Measurements from ENCODE around the gene FAM171A2. TPM values are rescaled to one million over a fixed set of nuclear protein-coding genes. Genes with fewer than 3 reads are reported as not detected.

Gene FAM171A2
- total and polyA plus RNA-seq, 2 of the 4 experiments (the other 2 are of a cell fraction), result 3.2 to 5.9 TPM

DNA sequence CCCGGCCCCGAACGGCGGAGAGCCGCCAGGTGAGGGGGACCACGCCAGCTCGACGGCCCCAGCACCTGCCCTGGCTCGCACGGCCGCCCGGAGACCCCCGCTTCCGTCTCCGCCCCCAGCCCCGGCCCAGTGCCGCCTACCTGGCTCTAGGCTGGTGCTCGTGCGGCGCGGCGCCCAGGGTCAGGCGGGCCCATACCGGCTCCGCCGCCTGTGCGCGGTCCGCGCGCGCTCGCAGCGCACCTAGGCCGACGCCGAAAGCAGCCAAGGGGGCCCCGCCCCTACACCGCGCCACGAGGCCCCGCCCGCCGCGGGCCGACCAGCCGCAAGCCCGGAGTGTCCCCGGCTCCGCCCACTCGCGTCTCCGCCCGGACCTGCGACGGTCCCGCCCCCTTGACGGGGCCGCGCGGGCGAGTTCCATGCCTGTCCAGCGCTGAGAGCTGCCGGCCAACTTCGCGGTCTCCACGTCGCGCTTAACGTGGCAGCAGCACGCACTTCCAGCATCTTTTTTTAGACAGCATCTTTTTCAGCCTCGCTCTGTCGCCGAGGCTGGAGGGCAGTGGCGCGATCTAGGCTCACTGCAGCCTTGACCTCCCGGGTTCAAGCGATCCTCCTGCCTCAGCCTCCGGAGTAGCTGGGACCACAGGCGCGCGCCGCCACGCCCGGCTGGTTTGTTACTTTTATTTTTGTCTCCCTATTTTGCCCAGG, 38.9 kb downstream of the FAM171A2 start, which contains the start of gene SLC25A39:
Gene SLC25A39 (minus strand): TSS at position 253 of the 705 bp plus-strand sequence. CDS start 1,261 bp downstream, outside the sequence.
- peak; percentile 95 for ATAC-seq (ENCODE audit: low read depth)
- POLR2A ChIA-PET (ENCODE audit: unreplicated experiment), result no interaction called here
- CTCF ChIA-PET, result no interaction called here

More for the DNA sequence above, 38.9 kb downstream of the FAM171A2 start, which contains the start of gene SLC25A39:
- Histone ChIP-seq H4K5ac (ENCODE audit: low read depth, low read length) (peak within 1 kb of the TSS; percentile 19; the same call in 1 of the 2 replicates), H2AK5ac (ENCODE audit: low read depth, low read length) (peak within 1 kb of the TSS; percentile 84), H3K4me2 (ENCODE audit: low read depth, low read length) (peak within 1 kb of the TSS; percentile 96), H3K9me3 (ENCODE audit: control insufficient read depth, insufficient read depth, low read length) (no peaks in the 10 kb centered on the region), H3K9me1 (ENCODE audit: insufficient read depth, low read length) (peaks cover 11% of the 10 kb centered on the region), H3K9ac (ENCODE audit: low read depth, low read length) (peak within 1 kb of the TSS; percentile 70), H4K20me1 (ENCODE audit: insufficient read depth, low read length) (peaks cover 7% of the 10 kb centered on the region), H2AFZ (replicated peaks; ENCODE audit: low read length, poor library complexity) (peak within 1 kb of the TSS; percentile 97), H3K56ac (ENCODE audit: extremely low read depth, insufficient read depth, low read length) (peak within 1 kb of the TSS; percentile 32; the same call in 1 of the 2 replicates), H3K36me3 (ENCODE audit: control insufficient read depth, insufficient read depth, low read length) (peaks cover 19% of the 10 kb centered on the region; the same call in 1 of the 2 replicates), H2BK120ac (ENCODE audit: low read depth, low read length) (no peak within 1 kb of the TSS), H2BK5ac (ENCODE audit: low read depth, low read length, poor library complexity, severe bottlenecking) (peak within 1 kb of the TSS; percentile 47), H3K23ac (ENCODE audit: low read depth, low read length) (peak within 1 kb of the TSS; percentile 85; the same call in 1 of the 2 replicates), H3K18ac (ENCODE audit: low read depth, low read length) (no peak within 1 kb of the TSS), H3K79me1 (ENCODE audit: low read depth in 1 of 2, low read length in 2 of 2) (peaks cover 5 to 19% of the 10 kb centered on the region in 2 experiments; a peak in 3 of 4 replicates), H2BK15ac (ENCODE audit: low read depth, low read length) (no peak within 1 kb of the TSS), H3K14ac (replicated peaks; ENCODE audit: low read depth, low read length) (peak within 1 kb of the TSS; percentile 24; the same call in 1 of the 2 replicates), H3K4me1 (ENCODE audit: control insufficient read depth, insufficient read depth, low read length) (peaks cover 9% of the 10 kb centered on the region), H2BK20ac (ENCODE audit: low read depth, low read length) (no peak within 1 kb of the TSS), H2AK9ac (replicated peaks; ENCODE audit: low read depth, low read length, poor library complexity) (peak within 1 kb of the TSS; percentile 98), H3K27ac (ENCODE audit: insufficient read depth, low read length) (peak within 1 kb of the TSS; percentile 49), H3K4ac (ENCODE audit: low read depth, low read length) (peak within 1 kb of the TSS; percentile 41), H4K8ac (ENCODE audit: low read depth in 2 of 2, low read length in 2 of 2) (peak within 1 kb of the TSS; percentile 27 to 82; a peak in 3 of 4 replicates), H3K27me3 (ENCODE audit: control insufficient read depth, insufficient read depth, low read length) (no peaks in the 10 kb centered on the region), H3K4me3 (ENCODE audit: insufficient read depth, low read depth, low read length) (peak within 1 kb of the TSS; percentile 88), H4K91ac (ENCODE audit: insufficient read depth, low read depth, low read length) (peak within 1 kb of the TSS; percentile 55)
- in situ Hi-C loops (cut with MboI; ENCODE audit: low sequenced_read_pairs), result loop anchor here (5.0 kb wide), 1 partner anchor 102 kb away; no protein-coding TSS in a partner anchor
- dilution Hi-C loops (cut with HindIII; ENCODE audit: low sequenced_read_pairs, unreplicated experiment), result no loop called here
- TF ChIP-seq CEBPB (IDR thresholded peaks at IDR 0.05; ENCODE audit: low read depth, low read length), result no peak
- no peak for TF ChIP-seq NFE2L2 (IDR thresholded peaks at IDR 0.05; ENCODE audit: low read depth, low read length)
- TF ChIP-seq MAFK (IDR thresholded peaks at IDR 0.05; ENCODE audit: low read depth, low read length), result no peak
- TF ChIP-seq BHLHE40 (IDR thresholded peaks at IDR 0.05; ENCODE audit: low read depth, low read length), result 0 out of 2 replicates have a peak, but pooled peaks have one; percentile 2
- TF ChIP-seq POLR2A (IDR thresholded peaks at IDR 0.05; ENCODE audit: low read depth, low read length), result peak; percentile 41; the same call in 1 of the 2 replicates
- peak; percentile 95 for TF ChIP-seq MXI1 (IDR thresholded peaks at IDR 0.05; ENCODE audit: borderline replicate concordance, low read depth, low read length)
- TF ChIP-seq RAD21 (IDR thresholded peaks at IDR 0.05; ENCODE audit: low read length), result no peak
- TF ChIP-seq, protein P1, sequence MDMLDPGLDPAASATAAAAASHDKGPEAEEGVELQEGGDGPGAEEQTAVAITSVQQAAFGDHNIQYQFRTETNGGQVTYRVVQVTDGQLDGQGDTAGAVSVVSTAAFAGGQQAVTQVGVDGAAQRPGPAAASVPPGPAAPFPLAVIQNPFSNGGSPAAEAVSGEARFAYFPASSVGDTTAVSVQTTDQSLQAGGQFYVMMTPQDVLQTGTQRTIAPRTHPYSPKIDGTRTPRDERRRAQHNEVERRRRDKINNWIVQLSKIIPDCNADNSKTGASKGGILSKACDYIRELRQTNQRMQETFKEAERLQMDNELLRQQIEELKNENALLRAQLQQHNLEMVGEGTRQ (IDR thresholded peaks at IDR 0.05; ENCODE audit: low read depth, low read length), result peak; percentile 61
- TF ChIP-seq, protein P2, sequence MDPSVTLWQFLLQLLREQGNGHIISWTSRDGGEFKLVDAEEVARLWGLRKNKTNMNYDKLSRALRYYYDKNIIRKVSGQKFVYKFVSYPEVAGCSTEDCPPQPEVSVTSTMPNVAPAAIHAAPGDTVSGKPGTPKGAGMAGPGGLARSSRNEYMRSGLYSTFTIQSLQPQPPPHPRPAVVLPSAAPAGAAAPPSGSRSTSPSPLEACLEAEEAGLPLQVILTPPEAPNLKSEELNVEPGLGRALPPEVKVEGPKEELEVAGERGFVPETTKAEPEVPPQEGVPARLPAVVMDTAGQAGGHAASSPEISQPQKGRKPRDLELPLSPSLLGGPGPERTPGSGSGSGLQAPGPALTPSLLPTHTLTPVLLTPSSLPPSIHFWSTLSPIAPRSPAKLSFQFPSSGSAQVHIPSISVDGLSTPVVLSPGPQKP (IDR thresholded peaks at IDR 0.05; ENCODE audit: borderline replicate concordance, low read depth, low read length), result no peak
- no peak for TF ChIP-seq FOS (IDR thresholded peaks at IDR 0.05; ENCODE audit: low read depth, low read length)
- TF ChIP-seq MAZ (IDR thresholded peaks at IDR 0.05; ENCODE audit: borderline replicate concordance, low read depth, low read length), result peak; percentile 100
- DNase-seq, result peak; percentile 93
- WGBS, 2 experiments (ENCODE audit: extremely low coverage in 2 of 2, insufficient read length in 1 of 2), result 0% methylated on average over 72 of the region's 85 CpGs; no CpG with 5 or more reads in 1 of the 2 experiments
- no TSS peak for BruUV-seq (replicated peaks)
- intact Hi-C loops (cut with micrococcal nuclease), result loop anchor here (1.0 to 5.0 kb wide), 3 partner anchors 102 to 122 kb away; partner anchors contain the start of gene UBTF

All from IMR-90 (cell line).